Activated CD4-positive, alpha-beta T cell treated with anti-CD3 and anti-CD28 coated beads for 1 hour (primary cell): Measurements from ENCODE around the gene SHOC2.
"Not testable (repeated sequence)": the region's sequence is repeated elsewhere in the genome, so short reads cannot be mapped to it uniquely, and the experiment has no call there.

Experiments used
- DNase-seq: peaks from one replicate; pipeline ENCODE4 v3.0.0-alpha.2; 2020

SHOC2 gene

GRCh38 chr10:110901954-110902819 is 17.2 kb upstream of the SHOC2 start:
- no peak for DNase-seq

GRCh38 chr10:110903280-110904278 is 15.8 kb upstream of the SHOC2 start:
- no peak for DNase-seq

GRCh38 chr10:110910138-110910537 is 9.3 kb upstream of the SHOC2 start:
- DNase-seq, result no peak

GRCh38 chr10:110912374-110912773 is 7.0 kb upstream of the SHOC2 start:
- DNase-seq, result no peak

GRCh38 chr10:110914431-110914830 is 5.0 kb upstream of the SHOC2 start:
- DNase-seq, result no peak

- DNase-seq, result no peak
Observed at GRCh38 chr10:110915035-110915434, 4.4 kb upstream of the SHOC2 start.

GRCh38 chr10:110915600-110915999 is 3.8 kb upstream of the SHOC2 start:
- not testable (repeated sequence) for DNase-seq

- no peak for DNase-seq
Observed at GRCh38 chr10:110916554-110917346, 2.7 kb upstream of the SHOC2 start.

- DNase-seq, result peak; percentile 72
Observed at GRCh38 chr10:110918269-110918642, 1.1 kb upstream of the SHOC2 start.

GRCh38 chr10:110918643-110919348 is 608 bp upstream of the SHOC2 start, which contains the start of gene BBIP1:
Gene BBIP1, minus strand, starts transcription at chr10:110919180. Its CDS starts 1,023 bp downstream, at chr10:110918157.
- no peak for DNase-seq

- DNase-seq, result no peak
Observed at GRCh38 chr10:110919971-110920881, 822 bp downstream of the SHOC2 start.

GRCh38 chr10:110923856-110924493 is 4.6 kb downstream of the SHOC2 start:
- no peak for DNase-seq

- DNase-seq, result no peak
Observed at GRCh38 chr10:110927461-110927860, 8.1 kb downstream of the SHOC2 start.

- DNase-seq, result no peak
Observed at GRCh38 chr10:110931769-110932381, 12.5 kb downstream of the SHOC2 start.

- no peak for DNase-seq
Observed at GRCh38 chr10:110932505-110933180, 13.2 kb downstream of the SHOC2 start.

GRCh38 chr10:110936757-110937156 is 17.4 kb downstream of the SHOC2 start:
- DNase-seq, result no peak

GRCh38 chr10:110939419-110939818 is 20.0 kb downstream of the SHOC2 start:
- DNase-seq, result no peak

GRCh38 chr10:110944792-110945396 is 25.5 kb downstream of the SHOC2 start:
- DNase-seq, result no peak

GRCh38 chr10:110946496-110946895 is 27.1 kb downstream of the SHOC2 start:
- no peak for DNase-seq
